Measurements from ENCODE around the gene SURF4. TPM values are rescaled to one million over a fixed set of nuclear protein-coding genes. Genes with fewer than 3 reads are reported as not detected.

SURF4 gene
- total and polyA plus RNA-seq, 2 of the 13 experiments (the other 11 are each of a cell fraction or from before 2014, with no cell fraction given): 220 to 265 TPM

- TF ChIP-seq, protein P1, sequence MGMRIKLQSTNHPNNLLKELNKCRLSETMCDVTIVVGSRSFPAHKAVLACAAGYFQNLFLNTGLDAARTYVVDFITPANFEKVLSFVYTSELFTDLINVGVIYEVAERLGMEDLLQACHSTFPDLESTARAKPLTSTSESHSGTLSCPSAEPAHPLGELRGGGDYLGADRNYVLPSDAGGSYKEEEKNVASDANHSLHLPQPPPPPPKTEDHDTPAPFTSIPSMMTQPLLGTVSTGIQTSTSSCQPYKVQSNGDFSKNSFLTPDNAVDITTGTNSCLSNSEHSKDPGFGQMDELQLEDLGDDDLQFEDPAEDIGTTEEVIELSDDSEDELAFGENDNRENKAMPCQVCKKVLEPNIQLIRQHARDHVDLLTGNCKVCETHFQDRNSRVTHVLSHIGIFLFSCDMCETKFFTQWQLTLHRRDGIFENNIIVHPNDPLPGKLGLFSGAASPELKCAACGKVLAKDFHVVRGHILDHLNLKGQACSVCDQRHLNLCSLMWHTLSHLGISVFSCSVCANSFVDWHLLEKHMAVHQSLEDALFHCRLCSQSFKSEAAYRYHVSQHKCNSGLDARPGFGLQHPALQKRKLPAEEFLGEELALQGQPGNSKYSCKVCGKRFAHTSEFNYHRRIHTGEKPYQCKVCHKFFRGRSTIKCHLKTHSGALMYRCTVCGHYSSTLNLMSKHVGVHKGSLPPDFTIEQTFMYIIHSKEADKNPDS (CRISPR knock-in tag; IDR thresholded peaks at IDR 0.05): peak; percentile 30; the same call in 1 of the 2 replicates
- no peak for TF ChIP-seq HNF4G (IDR thresholded peaks at IDR 0.05; ENCODE audit: borderline replicate concordance, low read depth, low read length)
- no peak for TF ChIP-seq HNF4G (CRISPR knock-in tag; IDR thresholded peaks at IDR 0.05; ENCODE audit: borderline replicate concordance, low read depth)
- peak; percentile 68; the same call in 1 of the 2 replicates for TF ChIP-seq ZFP91 (CRISPR knock-in tag; IDR thresholded peaks at IDR 0.05; ENCODE audit: borderline replicate concordance)
- TF ChIP-seq NCOA5 (CRISPR knock-in tag; IDR thresholded peaks at IDR 0.05): no peak
- TF ChIP-seq CSRNP2 (CRISPR knock-in tag; conservative IDR thresholded peaks at IDR 0.05; ENCODE audit: low read depth): no peak
- no peak for TF ChIP-seq RFXANK (CRISPR knock-in tag; IDR thresholded peaks at IDR 0.05)
- no peak for TF ChIP-seq ZEB1 (IDR thresholded peaks at IDR 0.05; ENCODE audit: insufficient replicate concordance, low read depth)
- no peak for TF ChIP-seq ZNF20 (CRISPR knock-in tag; IDR thresholded peaks at IDR 0.05)
- TF ChIP-seq ZBTB3 (CRISPR knock-in tag; IDR thresholded peaks at IDR 0.05; ENCODE audit: borderline replicate concordance, low read depth): no peak
- TF ChIP-seq NONO (IDR thresholded peaks at IDR 0.05): no peak
- peak; percentile 65 for TF ChIP-seq NONO (CRISPR knock-in tag; conservative IDR thresholded peaks at IDR 0.05)
- no peak for TF ChIP-seq ZNF264 (CRISPR knock-in tag; IDR thresholded peaks at IDR 0.05)
- TF ChIP-seq GPN1 (CRISPR knock-in tag; IDR thresholded peaks at IDR 0.05; ENCODE audit: borderline replicate concordance): no peak
- TF ChIP-seq ZBTB20 (CRISPR knock-in tag; IDR thresholded peaks at IDR 0.05; ENCODE audit: borderline replicate concordance, low read depth): 0 out of 2 replicates have a peak, but pooled peaks have one; percentile 19
- TF ChIP-seq ZNF841 (CRISPR knock-in tag; IDR thresholded peaks at IDR 0.05; ENCODE audit: borderline replicate concordance): no peak
- no peak for TF ChIP-seq NRL (CRISPR knock-in tag; IDR thresholded peaks at IDR 0.05; ENCODE audit: borderline replicate concordance)
- TF ChIP-seq, protein P2, sequence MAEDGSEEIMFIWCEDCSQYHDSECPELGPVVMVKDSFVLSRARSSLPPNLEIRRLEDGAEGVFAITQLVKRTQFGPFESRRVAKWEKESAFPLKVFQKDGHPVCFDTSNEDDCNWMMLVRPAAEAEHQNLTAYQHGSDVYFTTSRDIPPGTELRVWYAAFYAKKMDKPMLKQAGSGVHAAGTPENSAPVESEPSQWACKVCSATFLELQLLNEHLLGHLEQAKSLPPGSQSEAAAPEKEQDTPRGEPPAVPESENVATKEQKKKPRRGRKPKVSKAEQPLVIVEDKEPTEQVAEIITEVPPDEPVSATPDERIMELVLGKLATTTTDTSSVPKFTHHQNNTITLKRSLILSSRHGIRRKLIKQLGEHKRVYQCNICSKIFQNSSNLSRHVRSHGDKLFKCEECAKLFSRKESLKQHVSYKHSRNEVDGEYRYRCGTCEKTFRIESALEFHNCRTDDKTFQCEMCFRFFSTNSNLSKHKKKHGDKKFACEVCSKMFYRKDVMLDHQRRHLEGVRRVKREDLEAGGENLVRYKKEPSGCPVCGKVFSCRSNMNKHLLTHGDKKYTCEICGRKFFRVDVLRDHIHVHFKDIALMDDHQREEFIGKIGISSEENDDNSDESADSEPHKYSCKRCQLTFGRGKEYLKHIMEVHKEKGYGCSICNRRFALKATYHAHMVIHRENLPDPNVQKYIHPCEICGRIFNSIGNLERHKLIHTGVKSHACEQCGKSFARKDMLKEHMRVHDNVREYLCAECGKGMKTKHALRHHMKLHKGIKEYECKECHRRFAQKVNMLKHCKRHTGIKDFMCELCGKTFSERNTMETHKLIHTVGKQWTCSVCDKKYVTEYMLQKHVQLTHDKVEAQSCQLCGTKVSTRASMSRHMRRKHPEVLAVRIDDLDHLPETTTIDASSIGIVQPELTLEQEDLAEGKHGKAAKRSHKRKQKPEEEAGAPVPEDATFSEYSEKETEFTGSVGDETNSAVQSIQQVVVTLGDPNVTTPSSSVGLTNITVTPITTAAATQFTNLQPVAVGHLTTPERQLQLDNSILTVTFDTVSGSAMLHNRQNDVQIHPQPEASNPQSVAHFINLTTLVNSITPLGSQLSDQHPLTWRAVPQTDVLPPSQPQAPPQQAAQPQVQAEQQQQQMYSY (CRISPR knock-in tag; IDR thresholded peaks at IDR 0.05): no peak
- TF ChIP-seq GATA4 (IDR thresholded peaks at IDR 0.05; ENCODE audit: borderline replicate concordance, low read depth): no peak
These were observed 16.3 kb downstream of the SURF4 start (continued) for GRCh38 chr9:133359399-133360175.
